ENCODE results near the gene LRRC3C.
"Not testable (repeated sequence)": the region's sequence is repeated elsewhere in the genome, so short reads cannot be mapped to it uniquely, and the experiment has no call there.

LRRC3C gene

GRCh38 chr17:39946551-39947330 lies 19.2 kb downstream of the LRRC3C start:
- no peak for DNase-seq (ENCODE audit: low read depth in 1 of 2, low spot score in 1 of 2)

DNA sequence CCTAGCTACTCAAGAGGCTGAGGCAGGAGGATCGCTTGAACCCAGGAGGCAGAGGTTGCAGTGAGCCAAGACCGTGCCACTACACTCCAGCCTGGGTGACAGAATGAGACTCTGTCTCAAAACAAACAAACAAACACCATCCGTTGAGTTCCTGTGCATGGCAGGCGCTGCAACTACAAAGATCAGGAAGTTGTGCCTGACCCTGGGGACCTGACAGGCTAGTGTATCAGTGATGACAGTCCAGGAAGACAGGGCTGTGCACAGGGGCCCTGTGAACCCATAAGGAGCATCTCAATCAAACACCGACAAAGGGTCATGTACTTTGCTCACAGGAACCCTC lies 20.9 kb downstream of the LRRC3C start:
- DNase-seq (ENCODE audit: low read depth in 1 of 2, low spot score in 1 of 2): not testable (repeated sequence)

GRCh38 chr17:39949028-39949427 lies 21.5 kb downstream of the LRRC3C start:
- DNase-seq (ENCODE audit: low read depth in 1 of 2, low spot score in 1 of 2): no peak

DNA sequence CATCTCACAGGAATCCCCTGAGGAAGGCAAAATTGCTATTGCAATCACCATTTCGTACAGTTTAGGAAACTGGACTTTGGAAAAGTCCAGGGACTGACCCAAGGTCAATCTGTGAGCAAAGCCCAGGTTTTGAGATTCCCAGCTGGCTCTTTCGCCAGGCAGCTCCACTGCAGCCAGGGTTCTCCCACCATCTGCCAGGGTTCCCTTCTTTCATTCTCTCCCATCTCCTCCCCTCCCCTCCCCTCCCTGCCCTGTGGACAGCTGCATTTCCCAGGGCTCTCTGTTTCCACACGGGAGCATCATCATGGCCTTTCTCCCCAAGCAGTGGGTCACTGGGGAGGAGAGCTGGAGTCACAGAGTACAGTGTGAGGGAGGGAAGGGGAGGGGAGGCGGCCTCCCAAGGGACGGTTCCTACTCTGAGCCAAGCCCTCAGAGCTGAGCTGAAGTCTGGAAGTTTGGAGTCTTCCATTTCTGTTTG lies 23.4 kb downstream of the LRRC3C start:
- no peak for DNase-seq (ENCODE audit: low read depth in 1 of 2, low spot score in 1 of 2)

GRCh38 chr17:39951924-39952679 lies 24.6 kb downstream of the LRRC3C start:
- DNase-seq (ENCODE audit: low read depth in 1 of 2, low spot score in 1 of 2): no peak

- peak; percentile 78 to 93 for DNase-seq (ENCODE audit: low read depth in 1 of 2, low spot score in 1 of 2)
Measured at GRCh38 chr17:39952680-39953470, 25.3 kb downstream of the LRRC3C start.

- no peak for DNase-seq (ENCODE audit: low read depth in 1 of 2, low spot score in 1 of 2)
Measured at GRCh38 chr17:39953471-39953888, 25.9 kb downstream of the LRRC3C start.

DNA sequence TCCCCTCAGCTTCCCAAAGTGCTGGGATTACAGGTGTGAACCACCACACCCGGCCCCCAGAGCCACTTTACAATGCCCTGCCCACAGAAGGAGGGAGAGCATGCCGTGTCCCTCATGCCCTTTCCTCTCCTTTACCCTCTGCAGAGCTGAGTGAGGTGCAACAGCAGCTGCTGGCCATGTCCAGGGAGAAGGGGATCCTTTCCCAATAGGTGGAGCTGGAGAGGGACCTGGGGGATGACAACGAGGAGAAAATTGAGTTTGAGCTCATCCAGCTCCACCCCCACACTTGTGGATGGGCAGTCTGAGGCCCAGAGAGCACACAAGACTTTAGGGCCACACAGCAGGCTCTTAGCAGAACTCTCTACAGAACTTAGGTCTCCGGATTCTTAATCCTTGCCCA lies 27.3 kb downstream of the LRRC3C start:
- DNase-seq (ENCODE audit: low read depth in 1 of 2, low spot score in 1 of 2): no peak

GRCh38 chr17:39955726-39956225 lies 28.2 kb downstream of the LRRC3C start:
- no peak for DNase-seq (ENCODE audit: low read depth in 1 of 2, low spot score in 1 of 2)

GRCh38 chr17:39960524-39961041 lies 33.1 kb downstream of the LRRC3C start:
- no peak for DNase-seq (ENCODE audit: low read depth in 1 of 2, low spot score in 1 of 2)

DNA sequence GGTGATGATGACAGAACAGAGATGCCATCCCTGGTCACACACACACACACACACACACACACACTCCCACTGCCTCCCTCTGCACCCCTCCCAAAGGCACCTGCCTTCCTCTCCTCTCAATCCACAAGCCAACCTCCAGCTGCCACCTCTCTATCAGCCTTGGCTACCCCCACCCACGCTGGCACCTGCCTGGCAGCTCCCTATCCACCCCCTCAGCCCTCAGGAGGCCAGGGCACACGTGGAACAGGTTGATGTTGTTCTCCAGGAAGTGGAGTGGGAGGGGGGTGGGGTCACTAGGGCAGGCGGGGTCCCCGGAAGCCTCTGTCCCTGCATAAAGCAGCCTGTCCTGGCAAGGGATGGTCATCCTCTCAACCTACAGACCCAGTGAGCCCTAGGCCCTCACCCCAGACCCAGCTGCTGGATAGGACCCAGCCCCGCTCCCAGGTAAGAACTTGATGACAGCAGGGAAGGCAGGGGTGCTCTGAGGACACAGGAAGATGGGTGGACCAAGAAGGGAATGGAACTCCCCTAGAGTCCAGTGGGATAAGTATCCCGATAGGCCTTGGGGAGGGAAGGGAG lies 35.2 kb downstream of the LRRC3C start, which contains the start of gene GSDMA:
Gene GSDMA (plus strand): TSS at position 363 of the 579 bp plus-strand sequence. CDS start 2,684 bp downstream, outside the sequence.
- DNase-seq (ENCODE audit: low read depth in 1 of 2, low spot score in 1 of 2): no peak

DNA sequence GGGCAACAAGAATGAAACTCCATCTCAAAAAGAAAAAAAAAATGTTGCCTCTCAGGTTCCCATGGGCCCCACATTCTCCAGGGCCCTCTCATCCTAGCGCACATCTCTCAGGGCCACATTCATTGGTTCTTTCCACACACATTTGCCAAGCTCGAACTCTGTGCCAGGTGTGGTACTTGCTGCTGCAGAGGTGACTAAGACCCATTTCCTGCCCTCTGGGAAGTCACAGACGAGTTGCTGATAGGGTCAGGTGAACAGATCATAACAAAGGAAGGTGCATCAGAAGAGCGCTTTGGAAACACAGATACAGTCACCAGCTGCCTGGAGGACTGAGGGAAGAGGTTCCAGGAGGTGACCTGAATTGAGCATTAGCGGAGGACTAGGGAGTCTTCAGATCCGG lies 36.3 kb downstream of the LRRC3C start:
- peak in 1 of 2 donors; percentile 25 for DNase-seq (ENCODE audit: low read depth in 1 of 2, low spot score in 1 of 2)

DNA sequence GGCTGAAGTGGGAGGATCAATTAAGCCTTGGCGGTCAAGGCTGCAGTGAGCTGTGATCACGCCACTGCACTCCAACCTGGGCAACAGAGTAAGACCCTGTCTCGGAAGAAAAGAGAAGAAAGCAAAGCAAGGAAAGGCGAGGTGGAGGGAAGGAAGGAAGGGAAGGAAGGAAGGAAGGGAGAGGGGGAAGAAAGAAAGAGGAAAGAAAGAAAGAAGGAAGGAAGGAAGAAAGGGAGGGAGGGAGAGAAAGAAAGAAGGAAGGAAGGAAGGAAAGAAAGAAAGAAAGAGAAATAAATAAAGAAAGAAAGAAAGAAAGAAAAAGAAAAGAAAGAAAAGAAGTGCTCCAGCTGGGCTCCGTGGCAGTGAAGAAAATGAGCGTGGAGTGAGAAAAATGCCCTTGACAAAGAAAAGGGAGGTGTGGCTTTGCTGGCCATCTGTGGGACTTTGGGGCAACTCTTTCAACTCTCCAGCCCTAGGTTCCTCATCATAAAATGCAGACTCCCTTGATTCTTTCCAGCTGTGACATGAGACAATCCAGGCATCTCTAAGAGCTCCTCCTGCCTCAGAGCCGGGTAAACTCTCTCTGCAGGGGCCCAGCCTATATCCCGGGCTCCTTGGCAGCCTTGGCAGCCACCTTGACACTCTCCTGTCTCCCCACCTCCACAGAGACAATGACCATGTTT lies 37.6 kb downstream of the LRRC3C start:
- no peak for DNase-seq (ENCODE audit: low read depth in 1 of 2, low spot score in 1 of 2)

DNA sequence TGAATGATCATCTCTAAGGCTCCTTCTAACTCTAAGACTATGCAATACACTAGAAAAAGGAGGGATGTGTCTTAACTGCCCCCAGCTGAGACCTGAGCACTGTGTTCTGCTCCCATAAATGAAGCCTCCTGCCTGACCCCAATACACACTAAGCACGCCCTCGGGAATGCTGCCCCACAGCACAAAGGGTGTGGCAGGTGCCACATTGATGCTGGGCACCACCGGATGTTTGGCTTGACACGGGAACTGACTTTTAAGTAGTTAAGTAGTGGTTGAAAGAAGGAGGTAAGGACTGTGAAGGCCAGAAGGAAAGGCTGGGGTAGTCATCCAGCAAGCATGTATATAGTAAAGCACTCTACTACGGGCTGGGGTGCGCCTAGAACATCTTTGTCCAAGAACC lies 39.2 kb downstream of the LRRC3C start:
- DNase-seq (ENCODE audit: low read depth in 1 of 2, low spot score in 1 of 2): no peak

GRCh38 chr17:39968761-39969160 lies 41.2 kb downstream of the LRRC3C start:
- DNase-seq (ENCODE audit: low read depth in 1 of 2, low spot score in 1 of 2): no peak

DNA sequence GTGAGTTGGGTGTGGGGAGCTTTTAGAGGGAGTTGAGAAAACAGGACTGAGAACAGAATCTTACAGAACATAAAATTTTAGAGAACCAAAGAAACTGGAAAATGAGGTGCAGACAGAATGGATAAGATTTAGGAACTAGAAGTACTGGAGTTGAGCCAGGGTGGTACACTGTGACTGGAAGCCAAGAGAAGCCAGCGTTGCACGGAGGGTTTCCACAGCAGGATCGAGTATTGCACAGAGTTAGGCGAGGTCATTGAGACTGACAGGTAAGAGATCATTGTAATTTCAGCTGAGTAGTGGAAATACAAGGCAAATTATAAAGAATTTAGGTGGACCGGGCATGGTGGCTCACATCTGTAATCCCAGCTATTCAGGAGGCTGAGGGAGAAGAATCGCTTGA lies 41.8 kb downstream of the LRRC3C start:
- no peak for DNase-seq (ENCODE audit: low read depth in 1 of 2, low spot score in 1 of 2)

- DNase-seq (ENCODE audit: low read depth in 1 of 2, low spot score in 1 of 2): no peak
Measured at GRCh38 chr17:39970157-39970692, 42.7 kb downstream of the LRRC3C start.

- DNase-seq (ENCODE audit: low read depth in 1 of 2, low spot score in 1 of 2): no peak
Measured at GRCh38 chr17:39971076-39971603, 43.6 kb downstream of the LRRC3C start.

- no peak for DNase-seq (ENCODE audit: low read depth in 1 of 2, low spot score in 1 of 2)
Measured at GRCh38 chr17:39972271-39972670, 44.7 kb downstream of the LRRC3C start.

- no peak for DNase-seq (ENCODE audit: low read depth in 1 of 2, low spot score in 1 of 2)
Measured at GRCh38 chr17:39973496-39973895, 46.0 kb downstream of the LRRC3C start.

All from stimulated activated CD4-positive, alpha-beta T cell treated with anti-CD3 and anti-CD28 coated beads, Interleukin-15, amount 100 ng/mL, for 1 hour (primary cell).